Activated naive CD8-positive, alpha-beta T cell treated with anti-CD3 and anti-CD28 coated beads, Interleukin-2, amount 50 U/mL, for 16 hours (primary cell): Measurements from ENCODE around the gene TMEM132D.

Experiments used
- DNase-seq: peaks from one replicate; pipeline ENCODE4 v3.0.0-alpha.2; 2020; ENCODE audit warnings: low read depth, low spot score

TMEM132D gene

GRCh38 chr12:129825316-129825715, 78.5 kb downstream of the TMEM132D start:
- DNase-seq: no peak

GRCh38 chr12:129821964-129822363, 81.9 kb downstream of the TMEM132D start:
- DNase-seq: no peak

GRCh38 chr12:129819391-129819790, 84.4 kb downstream of the TMEM132D start:
- no peak for DNase-seq

- no peak for DNase-seq
These were observed 88.0 kb downstream of the TMEM132D start for GRCh38 chr12:129815846-129816245.

GRCh38 chr12:129811963-129812362, 91.9 kb downstream of the TMEM132D start:
- no peak for DNase-seq

- no peak for DNase-seq
These were observed 96.7 kb downstream of the TMEM132D start for GRCh38 chr12:129807136-129807535.

- DNase-seq: no peak
These were observed 112.4 kb downstream of the TMEM132D start for GRCh38 chr12:129791396-129791795.

GRCh38 chr12:129790930-129791329, 112.9 kb downstream of the TMEM132D start:
- no peak for DNase-seq

GRCh38 chr12:129790331-129790730, 113.5 kb downstream of the TMEM132D start:
- no peak for DNase-seq

GRCh38 chr12:129789921-129790320, 113.9 kb downstream of the TMEM132D start:
- DNase-seq: no peak

- no peak for DNase-seq
These were observed 115.2 kb downstream of the TMEM132D start for GRCh38 chr12:129788506-129789084.

- no peak for DNase-seq
These were observed 123.8 kb downstream of the TMEM132D start for GRCh38 chr12:129779989-129780388.

GRCh38 chr12:129779033-129779432, 124.8 kb downstream of the TMEM132D start:
- no peak for DNase-seq

- no peak for DNase-seq
These were observed 126.7 kb downstream of the TMEM132D start for GRCh38 chr12:129776977-129777667.

GRCh38 chr12:129772501-129773493, 131.0 kb downstream of the TMEM132D start:
- no peak for DNase-seq

- DNase-seq: no peak
These were observed 132.6 kb downstream of the TMEM132D start for GRCh38 chr12:129771238-129771637.

GRCh38 chr12:129765719-129766118, 138.1 kb downstream of the TMEM132D start:
- no peak for DNase-seq

- no peak for DNase-seq
These were observed 141.4 kb downstream of the TMEM132D start for GRCh38 chr12:129762436-129762835.

GRCh38 chr12:129753586-129753985, 150.2 kb downstream of the TMEM132D start:
- no peak for DNase-seq

GRCh38 chr12:129750421-129750820, 153.4 kb downstream of the TMEM132D start:
- DNase-seq: no peak

GRCh38 chr12:129746318-129746717, 157.5 kb downstream of the TMEM132D start:
- no peak for DNase-seq

- no peak for DNase-seq
These were observed 174.7 kb downstream of the TMEM132D start for GRCh38 chr12:129729170-129729569.
